ENCODE data around the gene ELF1. TPM values are rescaled to one million over a fixed set of nuclear protein-coding genes. Genes with fewer than 3 reads are reported as not detected.
"Not testable (repeated sequence)": the region's sequence is repeated elsewhere in the genome, so short reads cannot be mapped to it uniquely, and the experiment has no call there.

The ELF1 gene
- polyA plus RNA-seq, 3 donors, result 48.0 to 50.7 (median 50.1) TPM

- DNase-seq (ENCODE audit: low read depth in 3 of 3, low spot score in 2 of 3), result no peak
Observed at GRCh38 chr13:40984668-40985366, 34.3 kb downstream of the ELF1 start.

DNA sequence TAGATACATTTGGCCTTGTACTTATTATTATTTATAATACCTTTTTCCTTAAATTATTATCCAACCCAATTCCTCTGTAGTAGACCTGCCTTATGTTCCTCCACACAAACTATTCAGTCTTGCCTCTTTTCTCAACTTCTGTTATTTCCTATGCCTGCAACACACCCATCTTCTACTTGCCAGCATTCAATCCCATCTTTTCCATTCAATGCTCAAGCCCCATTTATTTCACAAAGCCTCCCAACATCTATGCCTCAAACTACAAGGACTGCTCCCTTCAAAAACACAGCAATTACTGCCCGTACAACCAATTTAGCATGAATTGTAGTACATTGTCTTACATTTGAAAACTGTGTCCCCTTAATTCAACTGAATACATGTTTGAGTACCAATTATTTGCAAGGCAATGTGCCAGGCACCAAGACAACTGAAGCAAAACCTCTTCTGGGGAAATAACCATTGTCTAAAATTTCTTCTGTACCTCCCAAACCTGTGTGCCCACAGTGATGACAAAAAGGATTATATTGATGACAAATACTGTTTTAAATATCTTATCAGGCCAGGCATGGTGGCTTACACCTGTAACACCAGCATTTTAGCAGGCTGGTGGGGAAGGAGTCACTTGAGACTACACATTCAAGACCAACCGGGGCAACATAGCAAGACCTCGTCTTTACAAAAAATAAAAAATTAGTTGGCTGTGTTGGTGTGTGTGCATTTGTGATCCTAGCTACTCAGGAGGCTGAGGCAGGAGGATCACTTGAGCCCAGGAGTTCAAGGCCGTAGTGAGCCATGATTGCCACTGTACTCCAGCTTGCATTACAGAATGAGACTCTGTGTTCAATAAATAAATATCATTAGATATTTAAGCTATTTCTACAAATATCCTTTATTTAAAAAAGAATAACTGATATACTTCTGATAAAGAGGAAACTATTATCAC, 35.1 kb downstream of the ELF1 start:
- no peak for DNase-seq (ENCODE audit: low read depth in 3 of 3, low spot score in 2 of 3)

- DNase-seq (ENCODE audit: low read depth in 3 of 3, low spot score in 2 of 3), result no peak
Observed at GRCh38 chr13:40983259-40983658, 35.9 kb downstream of the ELF1 start.

DNA sequence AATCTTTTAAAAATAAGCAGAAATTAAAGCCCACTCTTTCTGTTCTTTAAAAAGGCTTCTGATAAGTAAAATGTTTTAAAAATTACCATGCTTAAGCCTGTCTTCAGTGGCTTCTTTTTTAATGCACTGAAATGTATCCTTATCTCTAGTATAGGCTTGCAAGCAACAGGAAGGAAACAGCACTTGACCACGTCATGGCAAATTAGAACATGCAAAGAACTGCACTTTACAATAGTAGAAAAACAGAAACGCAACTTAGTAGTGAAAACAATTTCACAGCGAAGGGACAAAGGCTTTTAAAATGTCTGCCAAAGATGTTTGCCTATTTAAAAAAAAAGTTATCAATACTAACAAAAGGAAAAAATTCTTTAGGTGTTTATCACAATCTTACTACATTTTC, 36.3 kb downstream of the ELF1 start:
- DNase-seq (ENCODE audit: low read depth in 3 of 3, low spot score in 2 of 3), result no peak

DNA sequence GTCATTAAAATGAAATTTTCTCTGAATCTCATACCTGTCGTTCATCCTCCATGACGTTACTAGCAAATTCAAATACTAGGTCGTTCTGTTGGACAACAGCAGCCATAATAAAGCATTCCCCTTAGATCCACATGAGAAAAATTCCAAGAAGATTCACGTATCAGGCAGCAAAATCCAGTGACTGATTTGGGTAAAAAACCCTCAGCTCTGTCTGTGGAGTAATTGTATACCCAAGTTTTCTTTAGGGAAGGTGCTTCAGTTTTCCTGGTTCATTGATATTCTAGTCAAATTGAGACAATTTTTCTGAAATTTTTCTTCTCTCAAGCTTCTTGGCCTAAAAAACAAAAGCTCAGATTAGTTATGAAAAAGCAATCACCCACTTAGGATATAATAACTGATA, 37.2 kb downstream of the ELF1 start:
- no peak for DNase-seq (ENCODE audit: low read depth in 3 of 3, low spot score in 2 of 3)

- no peak for DNase-seq (ENCODE audit: low read depth in 3 of 3, low spot score in 2 of 3)
Observed at GRCh38 chr13:40981361-40981760, 37.8 kb downstream of the ELF1 start.

GRCh38 chr13:40980461-40980860, 38.7 kb downstream of the ELF1 start:
- DNase-seq (ENCODE audit: low read depth in 3 of 3, low spot score in 2 of 3), result no peak

DNA sequence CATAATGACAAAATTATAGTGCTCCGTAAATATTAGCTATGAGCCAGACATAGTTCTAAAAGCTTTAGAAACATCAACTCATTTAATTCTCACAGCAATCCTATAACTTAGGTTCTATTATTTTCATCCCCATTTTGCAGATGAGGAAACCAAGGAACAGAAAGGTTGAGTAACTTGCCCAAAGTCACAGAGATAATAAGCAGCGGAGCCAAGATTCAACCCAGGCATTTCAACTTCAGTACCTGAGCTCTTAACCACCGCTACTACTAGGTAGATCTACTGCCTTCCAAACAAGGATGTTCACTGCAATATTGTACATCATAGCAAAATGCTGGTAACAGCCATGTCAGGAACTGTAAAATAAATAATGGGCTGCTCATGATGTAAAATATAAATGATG, 39.9 kb downstream of the ELF1 start:
- DNase-seq (ENCODE audit: low read depth in 3 of 3, low spot score in 2 of 3), result no peak

DNA sequence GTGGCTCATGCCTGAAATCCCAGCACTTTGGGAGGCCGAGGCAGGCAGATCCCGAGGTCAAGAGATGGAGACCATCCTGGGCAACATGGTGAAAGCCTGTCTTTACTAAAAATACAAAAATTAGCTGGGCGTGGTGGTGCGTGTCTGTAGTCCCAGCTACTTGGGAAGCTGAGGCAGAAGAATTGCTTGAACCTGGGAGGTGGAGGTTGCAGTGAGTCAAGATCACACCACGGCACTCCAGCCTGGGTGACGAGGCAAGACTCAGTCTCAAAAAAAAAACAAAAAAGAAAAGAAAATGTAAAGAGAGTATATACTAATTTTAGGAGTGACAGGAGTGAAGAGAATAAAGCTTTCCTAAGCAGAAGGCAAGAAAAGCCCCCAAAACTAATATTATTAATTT, 41.0 kb downstream of the ELF1 start:
- DNase-seq (ENCODE audit: low read depth in 3 of 3, low spot score in 2 of 3), result not testable (repeated sequence)

GRCh38 chr13:40975441-40975840, 43.7 kb downstream of the ELF1 start:
- no peak for DNase-seq (ENCODE audit: low read depth in 3 of 3, low spot score in 2 of 3)

DNA sequence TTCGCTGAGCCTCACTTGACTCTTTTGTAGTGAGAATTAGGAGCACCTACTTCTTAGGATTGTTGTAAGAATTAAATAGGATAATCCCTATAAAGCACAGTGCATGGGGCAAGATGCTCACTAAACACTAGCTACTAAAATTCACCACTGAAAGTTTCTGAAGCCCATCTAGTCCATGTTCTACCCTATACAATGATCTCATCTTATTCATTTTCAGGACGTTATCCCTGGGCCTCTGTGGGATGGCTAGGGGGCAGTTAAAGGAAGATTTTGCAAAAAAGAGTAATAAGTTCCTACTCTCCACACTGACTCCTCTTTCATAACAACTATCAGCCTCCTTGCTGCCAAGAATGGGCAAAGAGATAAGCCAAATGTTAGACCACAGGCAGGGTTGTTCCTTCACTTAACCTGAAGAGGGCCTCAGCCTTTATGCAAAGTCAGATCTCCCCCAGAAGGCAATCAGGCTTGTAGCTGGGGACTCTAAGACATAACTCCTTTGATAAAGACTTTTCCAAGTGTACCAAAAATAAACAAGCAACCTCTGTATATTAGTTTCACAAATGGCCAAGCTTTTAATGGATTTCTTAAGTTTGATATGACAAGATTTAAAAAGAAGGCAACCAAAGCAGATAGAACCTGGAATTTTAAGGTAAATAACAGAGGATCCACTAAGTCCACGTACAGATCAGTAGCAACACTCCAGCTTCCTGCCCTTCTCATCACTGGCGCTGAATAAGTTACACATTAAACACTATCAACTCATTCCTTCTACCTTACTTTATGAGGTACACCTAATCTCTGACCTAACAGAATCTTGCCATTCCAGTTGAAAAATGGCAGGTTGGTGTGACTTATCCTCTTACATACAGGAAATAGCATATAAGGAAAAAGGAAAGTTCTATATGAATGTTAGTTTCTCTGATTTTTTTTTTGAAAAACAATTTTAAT, 44.4 kb downstream of the ELF1 start:
- no peak for DNase-seq (ENCODE audit: low read depth in 3 of 3, low spot score in 2 of 3)

DNA sequence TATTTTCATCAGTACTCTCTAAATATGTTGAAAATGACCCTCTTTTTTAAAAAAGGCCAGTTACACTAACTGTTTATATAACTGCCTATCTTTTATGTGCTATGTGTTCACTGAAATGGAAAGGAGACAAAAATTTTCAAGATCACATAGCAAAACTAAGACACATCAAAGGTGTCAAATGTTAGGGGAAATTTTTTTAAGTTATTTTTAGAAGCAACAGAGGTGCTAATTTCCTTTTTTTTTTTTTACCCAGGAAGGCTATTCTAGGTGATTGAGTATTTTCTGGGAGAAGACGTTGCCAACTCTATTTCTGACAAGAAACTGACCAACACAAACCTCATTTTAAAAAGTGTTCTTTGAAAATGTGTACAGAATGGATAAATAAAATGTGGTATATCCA, 45.7 kb downstream of the ELF1 start:
- no peak for DNase-seq (ENCODE audit: low read depth in 3 of 3, low spot score in 2 of 3)

GRCh38 chr13:40971321-40971720, 47.8 kb downstream of the ELF1 start:
- DNase-seq (ENCODE audit: low read depth in 3 of 3, low spot score in 2 of 3), result no peak

GRCh38 chr13:40970803-40971202, 48.3 kb downstream of the ELF1 start:
- no peak for DNase-seq (ENCODE audit: low read depth in 3 of 3, low spot score in 2 of 3)

- no peak for DNase-seq (ENCODE audit: low read depth in 3 of 3, low spot score in 2 of 3)
Observed at GRCh38 chr13:40969169-40969901, 49.8 kb downstream of the ELF1 start.

DNA sequence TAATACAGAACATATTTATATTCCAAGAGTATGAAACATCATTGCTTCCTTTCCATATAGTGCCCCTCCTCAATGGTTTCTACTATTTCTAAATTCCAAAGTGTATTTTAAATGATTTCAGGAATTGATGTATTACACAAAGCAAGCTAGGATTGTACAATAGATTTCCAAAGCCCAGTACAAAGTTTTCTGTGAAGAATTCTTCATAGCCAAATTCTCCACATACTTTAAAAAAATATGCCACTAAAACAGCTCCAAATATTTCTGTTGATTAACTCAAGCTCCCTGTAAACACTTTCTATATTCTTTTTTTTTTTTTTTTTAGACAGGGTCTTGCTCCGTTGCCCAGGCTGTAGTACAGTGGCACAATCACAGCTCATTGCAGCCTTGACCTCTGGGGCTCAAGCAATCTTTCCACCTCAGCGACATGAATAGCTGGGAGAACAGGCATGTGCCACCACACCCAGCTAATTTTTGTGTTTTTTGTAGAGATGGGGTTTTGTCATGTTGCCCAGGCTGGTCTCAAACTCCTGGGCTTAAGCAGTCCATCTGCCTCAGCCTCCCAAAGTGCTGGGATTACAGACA, 50.6 kb downstream of the ELF1 start:
- DNase-seq (ENCODE audit: low read depth in 3 of 3, low spot score in 2 of 3), result no peak

DNA sequence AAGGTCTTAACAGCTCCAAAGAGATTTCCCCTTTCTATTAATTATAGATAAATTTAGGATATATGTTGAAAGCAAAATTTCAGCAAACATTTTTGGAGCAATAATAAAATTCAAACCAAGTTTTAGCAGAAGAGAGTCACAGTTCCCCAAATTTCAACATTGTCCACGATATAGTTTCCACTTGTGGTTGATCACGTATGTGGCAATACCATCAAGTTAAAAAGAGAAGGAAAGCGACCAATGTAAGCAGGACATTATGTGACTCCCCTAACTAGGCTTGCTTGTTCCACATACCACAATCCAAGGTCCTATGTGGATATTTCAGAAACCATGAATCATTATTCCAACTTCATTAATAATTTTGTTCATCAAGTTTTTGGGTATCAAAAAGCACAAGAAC, 52.8 kb downstream of the ELF1 start:
- DNase-seq (ENCODE audit: low read depth in 3 of 3, low spot score in 2 of 3), result no peak

- DNase-seq (ENCODE audit: low read depth in 3 of 3, low spot score in 2 of 3), result no peak
Observed at GRCh38 chr13:40963927-40964326, 55.2 kb downstream of the ELF1 start.

- DNase-seq (ENCODE audit: low read depth in 3 of 3, low spot score in 2 of 3), result no peak
Observed at GRCh38 chr13:40961826-40962225, 57.3 kb downstream of the ELF1 start.

GRCh38 chr13:40961214-40961613, 57.9 kb downstream of the ELF1 start:
- no peak for DNase-seq (ENCODE audit: low read depth in 3 of 3, low spot score in 2 of 3)

Measured in right renal cortex interstitium (tissue), 3 donors.